ENCODE data around the gene CHN2.

DNA sequence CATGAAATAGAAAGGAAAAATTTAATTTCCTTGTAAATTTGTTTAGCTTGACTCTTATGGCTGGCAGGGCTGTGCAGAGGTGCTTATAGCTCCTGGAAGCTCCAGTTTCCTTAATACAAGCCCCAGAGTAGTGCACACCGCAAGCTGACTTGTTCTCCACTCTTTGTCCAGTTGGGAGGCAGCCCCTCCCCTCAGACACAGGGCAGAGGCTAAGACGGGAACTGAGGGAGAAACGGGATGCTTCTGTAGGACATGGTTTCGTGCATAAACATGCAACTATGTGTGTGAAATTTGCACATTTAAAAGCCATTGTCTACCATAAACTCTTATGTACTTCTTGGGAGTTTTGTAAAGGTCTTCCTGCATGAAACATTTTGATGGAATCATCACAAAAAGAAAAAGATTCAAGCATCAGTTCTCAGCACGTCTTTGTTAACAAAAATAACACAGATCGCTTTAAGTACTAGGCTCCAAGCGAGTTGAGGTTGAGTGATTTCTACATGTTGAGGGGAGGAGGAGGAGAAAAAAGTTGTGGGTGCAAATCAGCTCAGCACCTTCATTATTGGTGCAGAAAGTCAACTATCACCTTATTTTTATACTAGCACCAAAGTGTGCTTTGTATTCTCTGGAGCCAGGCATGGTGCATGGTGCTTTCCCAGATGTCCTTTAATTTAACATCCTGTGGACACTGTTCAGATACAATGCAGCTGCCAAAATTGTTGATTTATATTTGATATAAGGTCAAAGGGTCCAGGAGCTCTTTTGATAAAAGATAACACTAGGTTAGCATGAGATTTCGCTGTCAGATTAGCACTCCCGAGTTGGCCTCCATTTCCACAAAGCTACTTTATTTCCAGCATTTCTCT, 124.5 kb downstream of the CHN2 start:
- TF ChIP-seq CTCF (IDR thresholded peaks at IDR 0.05 in 8 of 11, conservative IDR thresholded peaks at IDR 0.05 in 3 of 11): no peak
- no peak for TF ChIP-seq POLR2A (IDR thresholded peaks at IDR 0.05)
- no peak for TF ChIP-seq POLR2AphosphoS5 (IDR thresholded peaks at IDR 0.05)

All from spleen (tissue), 7 donors.